Kidney (tissue), 14 donors: ENCODE measurements around the gene PTGES3. TPM values are rescaled to one million over a fixed set of nuclear protein-coding genes. Genes with fewer than 3 reads are reported as not detected.
"Not testable (repeated sequence)": the region's sequence is repeated elsewhere in the genome, so short reads cannot be mapped to it uniquely, and the experiment has no call there.

Experiments used
- DNase-seq, 5 donors: peaks; one replicate each; pipeline ENCODE4 v3.0.0-alpha.2; 2013 to 2020
- FAIRE-seq: peaks from 2 replicates; lab custom pipeline; 2012; peaks lifted over from hg19 to GRCh38; lab: Jason Lieb, UNC
- H3K27ac ChIP-seq, 2 donors: one replicate each; pipeline ENCODE4 v1.7.0; 2013; ENCODE audit warnings: low read depth in 2 of 2, low read length in 2 of 2, inconsistent platforms in 1 of 2
- H3K27me3 ChIP-seq: one replicate; pipeline ENCODE4 v1.7.1; 2013; ENCODE audit warnings: low read length, inconsistent platforms; ENCODE audit not compliant: control insufficient read depth, insufficient read depth
- H3K36me3 ChIP-seq, 3 donors: one replicate each; pipeline versions ENCODE4 v1.7.0 to v1.7.1; 2013; ENCODE audit warnings: low read length in 3 of 3, control low read depth in 1 of 3, inconsistent platforms in 1 of 3; ENCODE audit not compliant: insufficient read depth in 3 of 3, control insufficient read depth in 2 of 3
- H3K4me1 ChIP-seq, 3 donors: one replicate each; pipeline versions ENCODE4 v1.7.0 to v1.7.1; 2013; ENCODE audit warnings: low read length in 3 of 3, inconsistent platforms in 1 of 3, low read depth in 1 of 3; ENCODE audit not compliant: control insufficient read depth in 2 of 3, insufficient read depth in 2 of 3
- H3K4me3 ChIP-seq, 3 donors: one replicate each; pipeline versions ENCODE4 v1.7.0 to v1.8.1; 2013; ENCODE audit warnings: low read length in 3 of 3, control low read depth in 1 of 3, inconsistent platforms in 1 of 3
- H3K9ac ChIP-seq, 3 donors: one replicate each; pipeline versions ENCODE4 v1.7.0 to v1.7.1; 2013; ENCODE audit warnings: low read length in 3 of 3, control low read depth in 1 of 3, inconsistent platforms in 1 of 3
- H3K9me3 ChIP-seq, 3 donors: one replicate each; pipeline versions ENCODE4 v1.7.0 to v1.7.1; 2013; ENCODE audit warnings: low read length in 3 of 3, control low read depth in 1 of 3, inconsistent platforms in 1 of 3; ENCODE audit not compliant: control insufficient read depth in 2 of 3, insufficient read depth in 1 of 3
- CTCF ChIP-seq: IDR thresholded peaks from 3 replicates; pipeline ENCODE4 v1.5.1; 2012; ENCODE audit warnings: mild to moderate bottlenecking, moderate library complexity, borderline replicate concordance; ENCODE audit not compliant: insufficient read depth; ENCODE audit errors: extremely low read depth
- intact Hi-C: fragments of 100-400 bp; cut with DNase I; formaldehyde crosslinking; loops from one replicate; pipeline ENCODE4 v1.11.1; 2022
- polyA plus RNA-seq: library from polyadenylated mRNA; stranded (reverse); fragments of 350-450 nt; fragmentation: Illumina TruSeq; extraction: RNeasy Lipid Tissue Mini Kit (QIAGEN cat#74804); gene quantifications from one replicate; pipeline ENCODE4 v1.2.3, GENCODE V29; 2014; ENCODE audit warnings: low read depth, low replicate concordance; ENCODE audit not compliant: insufficient read depth
- total RNA-seq: library from RNA; stranded (reverse); fragmentation: NEBNext Ultra II Directional; extraction: Animal tissue kit (Norgen Biotek cat#: 25700); gene quantifications from one replicate; pipeline ENCODE4 v1.2.1, GENCODE V29; 2021
- donor health status: control.
- donor health status: control.
- donor health status: control.
- donor health status: control.
- donor health status: control.
- donor health status: DM: yes; HTN: yes; CAD: no.
- donor health status: Normal renal cell carcinoma (clear cell type).

PTGES3 gene
- total and polyA plus RNA-seq, 2 donors from 2014 or later = 186 to 207 TPM

- peaks cover 0 to 3% (median 0%) of the 10 kb centered on the region in 3 donors for H3K36me3 ChIP-seq
- TF ChIP-seq CTCF = no peak
- no peaks in the 10 kb centered on the region for H3K9me3 ChIP-seq
- no peak overlapping the region for H3K27ac ChIP-seq
- H3K27me3 ChIP-seq = no peaks in the 10 kb centered on the region
- H3K9ac ChIP-seq = no peak overlapping the region
- no peak for DNase-seq
- H3K4me3 ChIP-seq = no peak overlapping the region
- FAIRE-seq = no peak
- no peaks in the 10 kb centered on the region for H3K4me1 ChIP-seq
- intact Hi-C loops = no loop called here
Measured at GRCh38 chr12:56657416-56658379, 30.4 kb downstream of the PTGES3 start.

- H3K27me3 ChIP-seq, H3K27ac ChIP-seq, H3K4me3 ChIP-seq, intact Hi-C loops, H3K4me1 ChIP-seq, DNase-seq, FAIRE-seq, H3K9ac ChIP-seq, H3K36me3 ChIP-seq, H3K9me3 ChIP-seq: not testable (repeated sequence)
Measured at GRCh38 chr12:56653781-56654180, 34.3 kb downstream of the PTGES3 start.

- H3K9me3 ChIP-seq, H3K9ac ChIP-seq, H3K27ac ChIP-seq, FAIRE-seq, H3K4me3 ChIP-seq, DNase-seq, intact Hi-C loops, H3K27me3 ChIP-seq: not testable (repeated sequence)
- Histone ChIP-seq H3K4me1 (peaks cover 2 to 14% (median 5%) of the 10 kb centered on the region in 3 donors), H3K36me3 (peaks cover 10 to 16% (median 16%) of the 10 kb centered on the region in 3 donors)
Measured at GRCh38 chr12:56648023-56648422, 40.1 kb downstream of the PTGES3 start.

- Histone ChIP-seq H3K27ac (peak within 1 kb of the TSS; percentile 98), H3K36me3 (peaks cover 17 to 27% (median 27%) of the 10 kb centered on the region in 3 donors), H3K9ac (peak within 1 kb of the TSS; percentile 76 to 100 (median 97)), H3K9me3 (no peaks in the 10 kb centered on the region), H3K4me1 (peaks cover 2 to 17% (median 5%) of the 10 kb centered on the region in 3 donors), H3K4me3 (peak within 1 kb of the TSS; percentile 96 to 100 (median 97)), H3K27me3 (no peaks in the 10 kb centered on the region)
- no peak for TF ChIP-seq CTCF
- FAIRE-seq (peak; percentile 99), DNase-seq (peak; percentile 98 to 100 (median 98))
- intact Hi-C loops = no loop called here
Measured at GRCh38 chr12:56645717-56646446, 42.2 kb downstream of the PTGES3 start, which contains the start of gene ATP5F1B. Gene ATP5F1B, minus strand, starts transcription at chr12:56645984. Its CDS starts 21 bp downstream, at chr12:56645963.
